GM18499 (cell line): ENCODE measurements around the gene L1TD1.
"Not testable (repeated sequence)": the region's sequence is repeated elsewhere in the genome, so short reads cannot be mapped to it uniquely, and the experiment has no call there.

ENCODE experiments used
- ATAC-seq: cut with Tn5 transposase; IDR thresholded peaks from one replicate; pipeline ENCODE4 v1.9.1; 2021; ENCODE audit warnings: moderate number of reproducible peaks; ENCODE audit not compliant: insufficient read depth, unreplicated experiment

Gene L1TD1

DNA sequence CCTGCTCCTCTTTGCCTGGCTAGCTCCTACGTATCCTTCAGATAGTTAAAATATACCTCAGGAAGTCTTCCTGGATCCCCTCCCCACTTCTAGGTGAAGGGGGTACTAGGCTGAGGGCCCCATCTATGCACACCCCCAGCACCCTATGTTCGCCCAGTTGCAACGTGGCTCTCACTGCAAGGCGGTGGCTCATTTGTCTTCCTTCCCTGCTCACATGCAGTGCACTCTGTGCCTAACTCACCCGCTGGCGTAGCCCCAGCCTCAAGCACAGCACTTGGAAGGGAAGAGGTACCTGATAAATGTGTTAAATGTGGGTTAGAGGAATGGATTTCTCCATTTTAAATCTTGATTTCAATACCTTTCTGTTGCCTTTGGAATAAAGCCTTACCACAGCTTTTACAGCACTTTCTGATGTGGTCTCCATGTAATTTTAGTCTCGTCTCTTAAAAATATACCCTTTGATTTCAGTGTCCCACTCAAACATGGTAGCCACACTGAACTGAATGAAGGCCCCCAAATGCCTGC lies 39.3 kb downstream of the L1TD1 start:
- ATAC-seq: no peak

DNA sequence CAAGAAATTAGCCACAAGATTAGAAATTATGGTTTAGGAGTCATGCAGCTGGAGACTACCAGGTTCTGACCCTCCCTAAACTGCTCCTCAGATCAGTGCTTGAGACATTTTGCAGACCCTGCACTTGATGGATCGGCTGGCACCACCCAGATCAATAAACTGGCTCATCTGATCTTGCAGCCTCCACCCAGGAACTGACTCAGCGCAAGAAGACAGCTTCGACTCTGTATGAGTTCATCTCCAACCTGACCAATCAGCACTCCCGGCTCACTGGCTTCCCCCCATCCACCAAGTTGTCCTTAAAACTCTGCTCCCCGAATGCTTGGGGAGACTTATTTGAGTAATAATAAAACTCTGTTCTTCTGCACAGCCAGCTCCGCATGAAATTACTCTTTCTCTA lies 40.0 kb downstream of the L1TD1 start:
- no peak for ATAC-seq

DNA sequence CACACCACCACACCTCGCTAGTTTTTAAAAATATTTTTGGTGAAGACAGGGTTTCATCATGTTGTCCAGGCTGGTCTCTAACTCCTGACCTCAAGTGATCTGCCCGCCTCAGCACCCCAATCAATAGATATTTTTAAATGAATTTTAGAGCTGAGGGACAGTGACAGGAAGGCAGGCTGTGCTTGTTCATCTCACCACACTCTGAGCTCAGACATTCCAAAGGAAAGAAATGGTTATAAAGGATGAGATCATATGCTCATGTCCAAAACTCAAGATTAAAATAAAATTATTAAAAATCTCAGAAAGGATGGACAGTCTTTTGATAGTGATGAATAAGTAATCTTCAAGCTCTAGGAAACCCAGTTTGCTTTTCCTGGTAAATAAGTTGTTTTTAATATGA lies 40.9 kb downstream of the L1TD1 start:
- ATAC-seq: no peak

DNA sequence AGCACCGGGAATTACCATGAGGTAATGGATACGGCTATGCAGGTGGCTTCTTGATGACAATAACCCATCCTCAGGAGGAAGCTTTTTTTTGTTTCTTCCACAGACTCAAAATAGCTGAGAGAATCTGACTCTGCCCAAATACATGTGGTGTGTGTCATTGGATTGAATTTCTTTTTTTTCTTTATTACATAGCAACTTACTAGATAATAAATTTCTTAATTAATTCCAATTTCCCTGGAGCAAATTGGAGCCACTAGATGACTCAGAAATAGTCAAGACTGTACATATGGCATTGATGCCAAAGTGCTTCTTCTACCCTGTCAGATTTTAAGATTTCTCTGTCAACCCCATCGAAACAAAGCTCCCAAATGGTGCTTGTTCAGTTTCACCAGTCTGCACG lies 42.7 kb downstream of the L1TD1 start:
- ATAC-seq: no peak

DNA sequence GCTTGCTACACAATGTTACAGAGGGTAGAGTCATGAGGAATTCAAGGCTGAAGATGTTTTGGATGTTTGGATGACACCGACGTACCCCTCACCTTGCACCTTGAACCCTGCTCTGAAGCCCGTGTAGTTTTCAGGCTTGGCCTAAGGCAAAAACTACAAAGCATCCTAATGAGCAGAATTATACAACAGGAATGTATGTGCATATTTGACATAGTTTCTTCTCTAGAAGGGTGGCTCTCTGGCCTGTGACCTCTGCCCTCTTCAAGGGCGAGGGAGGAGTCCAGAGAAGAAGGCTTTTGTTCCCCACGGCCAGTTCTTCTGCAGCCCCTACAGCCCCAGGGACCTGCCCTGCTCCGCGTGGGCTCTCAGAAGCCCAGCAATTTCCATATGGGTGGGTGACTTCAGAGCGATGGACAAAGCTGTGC lies 43.3 kb downstream of the L1TD1 start:
- no peak for ATAC-seq

DNA sequence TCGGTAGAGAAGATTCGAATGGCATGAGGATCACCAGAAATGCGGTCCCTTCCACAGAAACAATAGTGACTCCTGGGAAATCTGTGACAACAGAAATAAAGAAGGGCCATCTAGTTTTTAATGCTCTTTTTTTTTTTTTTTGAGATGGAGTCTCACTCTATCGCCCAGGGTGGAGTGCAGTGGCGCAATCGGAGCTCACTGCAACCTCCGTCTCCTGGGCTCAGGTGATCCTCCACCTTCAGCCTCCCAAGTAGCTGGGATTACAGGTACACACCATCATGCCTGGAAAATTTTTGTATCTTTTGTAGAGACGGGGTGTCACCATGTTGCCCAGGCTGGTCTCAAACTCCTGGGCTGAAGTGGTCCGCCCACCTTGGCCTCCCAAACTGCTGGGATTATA lies 43.9 kb downstream of the L1TD1 start:
- ATAC-seq: no peak

DNA sequence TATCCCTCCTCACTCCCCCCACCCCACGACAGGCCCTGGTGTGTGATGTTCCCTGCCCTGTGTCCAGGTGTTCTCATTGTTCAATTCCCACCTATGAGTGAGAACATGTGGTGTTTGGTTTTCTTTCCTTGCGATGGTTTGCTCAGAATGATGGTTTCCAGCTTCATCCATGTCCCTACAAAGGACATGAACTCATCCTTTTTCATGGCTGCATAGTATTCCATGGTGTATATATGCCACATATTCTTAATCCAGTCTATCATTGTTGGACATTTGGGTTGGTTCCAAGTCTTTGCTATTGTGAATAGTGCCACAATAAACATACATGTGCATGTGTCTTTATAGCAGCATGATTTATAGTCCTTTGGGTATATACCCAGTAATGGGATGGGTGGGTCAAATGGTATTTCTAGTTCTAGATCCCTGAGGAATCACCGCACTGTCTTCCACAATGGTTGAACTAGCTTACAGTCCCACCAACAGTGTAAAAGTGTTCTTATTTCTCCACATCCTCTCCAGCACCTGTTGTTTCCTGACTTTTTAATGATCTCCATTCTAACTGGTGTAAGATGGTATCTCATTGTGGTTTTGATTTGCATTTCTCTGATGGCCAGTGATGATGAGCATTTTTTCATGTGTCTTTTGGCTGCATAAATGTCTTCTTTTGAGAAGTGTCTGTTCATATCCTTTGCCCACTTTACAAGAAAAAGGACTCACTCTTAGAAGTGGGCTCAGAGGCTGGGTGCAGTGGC lies 45.2 kb downstream of the L1TD1 start:
- ATAC-seq: not testable (repeated sequence)

DNA sequence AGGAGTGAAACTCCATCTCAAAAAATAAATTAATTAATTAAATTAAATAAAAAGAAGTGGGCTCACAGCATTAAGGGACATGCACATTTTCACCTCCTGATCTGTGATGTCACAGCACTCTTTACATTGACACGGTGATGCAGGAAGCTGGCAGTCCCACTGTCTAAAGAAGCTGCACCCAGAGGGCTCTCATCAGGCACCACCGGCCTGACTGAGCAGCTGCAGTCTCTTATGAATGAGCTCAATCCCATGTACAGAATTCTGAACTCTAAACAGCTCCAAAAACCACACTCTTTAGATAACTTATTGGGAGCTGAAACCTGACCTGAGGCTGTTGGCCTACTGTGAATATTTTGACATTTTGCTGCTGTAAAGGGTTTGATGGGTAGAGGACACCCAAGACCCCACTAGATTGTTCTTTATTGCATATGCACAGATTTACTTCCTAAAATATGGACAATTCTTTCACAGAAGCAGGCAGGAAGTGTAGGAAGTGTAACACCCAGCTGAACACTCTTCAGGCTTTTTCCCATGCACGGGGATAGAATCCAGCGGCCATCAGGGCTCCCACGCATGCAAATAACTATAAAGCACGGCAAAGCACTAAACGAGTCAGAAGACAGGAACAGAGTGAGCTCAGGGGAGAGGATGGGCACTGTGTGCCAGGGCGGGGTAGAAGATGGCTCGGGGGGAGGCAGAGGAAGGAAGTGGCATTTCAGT lies 46.2 kb downstream of the L1TD1 start:
- no peak for ATAC-seq

DNA sequence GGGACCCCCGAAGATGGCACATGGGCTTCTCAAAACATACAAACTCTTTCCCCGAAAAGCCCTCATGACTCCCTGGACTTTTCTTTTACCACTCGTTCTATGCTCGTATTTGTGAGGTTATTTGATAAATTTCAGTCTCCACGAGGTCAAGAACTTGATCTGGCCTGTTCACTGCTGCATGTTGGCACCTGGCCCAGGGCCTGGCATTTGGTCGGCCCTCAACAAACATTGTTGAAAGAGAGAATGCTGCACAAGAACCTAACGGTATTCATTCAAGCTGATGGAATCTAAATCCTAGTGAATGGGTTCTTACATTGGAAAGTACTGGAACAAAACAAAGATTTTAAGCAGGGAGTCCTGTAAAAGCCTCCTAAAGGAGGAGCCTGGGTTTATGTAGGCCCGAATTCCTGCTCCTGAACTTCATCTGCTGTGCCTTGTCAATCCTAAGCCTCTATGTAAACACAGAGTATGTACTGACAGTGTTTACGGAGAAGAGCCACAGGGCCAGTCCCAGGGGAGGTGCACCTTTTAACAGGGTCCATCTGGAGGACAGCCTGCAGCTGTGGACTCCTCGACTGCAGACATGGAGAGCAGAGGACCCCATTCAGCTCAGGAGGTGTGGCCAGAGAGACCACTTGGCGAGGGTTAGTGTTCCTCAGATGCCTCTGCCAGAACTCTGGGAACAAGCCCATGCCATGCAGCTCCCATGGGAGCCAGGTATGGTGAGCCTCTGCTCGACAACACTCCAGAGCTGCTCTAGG lies 46.9 kb downstream of the L1TD1 start:
- ATAC-seq: no peak

DNA sequence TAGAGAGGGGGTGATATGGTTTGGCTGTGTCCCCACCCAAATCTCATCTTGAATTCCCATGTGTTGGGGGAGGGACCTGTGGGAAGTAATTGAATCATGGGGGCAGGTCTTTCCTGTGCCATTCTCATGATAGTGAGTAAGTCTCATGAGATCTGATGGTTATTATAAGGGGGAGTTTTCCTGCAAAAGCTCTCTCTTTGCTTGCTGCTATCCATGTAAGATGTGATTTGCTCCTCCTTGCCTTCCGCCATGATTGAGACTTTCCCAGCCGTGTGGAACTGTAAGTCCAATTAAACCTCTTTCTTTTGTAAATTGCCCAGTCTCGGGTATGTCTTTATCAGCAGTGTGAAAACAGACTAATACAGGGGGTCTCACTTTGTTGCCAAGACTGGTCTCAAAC lies 49.7 kb downstream of the L1TD1 start:
- not testable (repeated sequence) for ATAC-seq

DNA sequence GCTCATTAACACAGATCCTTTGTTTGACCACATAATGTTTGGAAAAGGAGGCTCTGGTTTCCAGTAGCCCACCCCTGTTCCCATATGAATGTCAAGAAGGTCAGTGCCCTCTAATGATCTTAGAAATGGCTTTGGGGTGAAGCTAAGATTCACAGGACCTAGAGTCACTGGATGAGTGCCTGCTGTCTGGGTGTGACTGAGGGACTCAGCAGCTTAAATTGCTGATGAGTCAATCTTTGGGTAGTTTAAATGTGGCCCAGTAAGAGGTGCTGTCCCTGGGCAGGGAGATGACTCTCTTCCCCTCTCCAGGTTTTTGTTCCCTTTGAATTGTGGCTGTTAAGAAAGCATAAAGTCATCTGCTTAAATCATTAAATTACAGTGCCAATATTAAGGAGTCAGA lies 50.6 kb downstream of the L1TD1 start:
- no peak for ATAC-seq

DNA sequence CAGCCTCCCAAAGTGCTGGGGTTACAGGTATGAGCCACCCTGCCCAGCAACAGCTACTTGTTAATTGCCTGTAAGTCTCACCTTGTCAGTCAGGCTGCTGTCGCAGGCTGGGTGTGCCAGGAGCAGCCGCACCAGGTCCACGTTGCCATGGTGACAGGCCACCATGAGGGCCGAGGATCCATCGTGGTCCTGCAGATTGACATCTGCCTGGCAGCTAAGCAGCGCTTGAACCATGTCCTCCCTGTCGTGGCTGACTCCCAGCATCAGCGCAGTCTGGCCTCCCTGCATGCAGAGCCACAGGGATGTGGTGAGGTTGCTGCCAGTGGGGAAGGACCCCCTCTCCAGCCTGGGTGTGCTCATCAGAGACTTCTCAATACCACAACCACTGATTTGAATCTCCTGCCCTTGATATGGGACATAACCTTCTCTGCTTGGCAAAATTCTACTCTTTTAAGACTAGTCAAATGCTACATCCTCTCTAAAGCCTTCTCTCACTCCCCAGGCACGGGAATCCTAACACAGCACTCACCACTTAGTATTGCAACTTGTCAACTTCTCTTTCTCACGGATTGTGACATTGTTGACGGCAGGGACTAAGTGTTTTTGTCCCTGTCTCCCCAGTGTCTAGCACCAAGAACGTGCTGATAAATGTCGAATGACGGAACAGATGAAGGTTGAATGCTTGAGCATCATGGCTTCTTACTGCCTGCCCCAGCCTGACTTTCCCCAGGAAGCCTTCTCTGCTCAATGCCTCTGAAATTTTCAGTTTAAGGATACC lies 52.9 kb downstream of the L1TD1 start:
- no peak for ATAC-seq

DNA sequence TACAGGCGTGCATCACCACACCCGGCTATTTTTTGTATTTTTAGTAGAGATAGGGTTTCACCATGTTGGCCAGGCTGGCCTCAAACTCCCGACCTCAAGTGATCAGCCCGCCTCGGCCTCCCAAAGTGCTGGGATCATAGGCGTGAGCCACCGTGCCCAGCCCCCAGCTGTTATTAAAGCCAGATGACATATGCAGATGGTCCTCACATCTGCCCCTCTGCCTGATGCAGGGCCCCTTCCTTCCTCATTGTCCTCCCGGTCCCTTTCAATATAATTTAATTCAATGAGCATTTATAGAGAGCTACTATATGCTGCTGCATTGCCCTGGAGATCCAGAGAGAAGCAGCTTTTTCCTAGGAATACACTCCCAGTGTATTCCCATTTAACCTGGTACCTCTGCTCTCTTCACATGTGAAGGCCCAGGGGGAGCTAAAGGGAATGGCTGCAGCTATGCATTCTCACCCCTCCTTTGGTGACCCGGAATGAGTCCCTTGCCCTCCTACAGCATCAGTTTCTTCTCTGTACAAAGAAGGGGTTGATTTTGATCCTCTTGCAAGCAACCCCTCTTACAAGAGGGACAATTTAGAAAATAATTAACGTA lies 55.6 kb downstream of the L1TD1 start:
- ATAC-seq: no peak

DNA sequence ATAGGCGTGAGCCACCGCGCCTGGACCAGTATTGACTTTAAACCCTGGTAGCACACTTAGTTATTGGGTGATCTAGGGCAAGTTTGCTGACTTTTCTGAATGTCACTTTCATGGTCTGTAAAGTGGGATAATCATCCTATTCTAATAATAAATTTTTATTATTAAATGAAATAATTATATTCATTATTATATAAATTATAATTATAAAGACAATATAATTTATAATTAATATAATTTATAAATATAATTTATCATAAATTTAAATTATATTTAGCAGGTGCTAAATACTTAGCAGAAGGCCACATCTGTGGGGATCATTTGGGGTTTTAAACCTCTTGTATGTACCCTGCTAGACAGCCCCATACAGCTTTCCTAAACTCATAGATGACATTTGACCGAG lies 64.9 kb downstream of the L1TD1 start:
- ATAC-seq: no peak

DNA sequence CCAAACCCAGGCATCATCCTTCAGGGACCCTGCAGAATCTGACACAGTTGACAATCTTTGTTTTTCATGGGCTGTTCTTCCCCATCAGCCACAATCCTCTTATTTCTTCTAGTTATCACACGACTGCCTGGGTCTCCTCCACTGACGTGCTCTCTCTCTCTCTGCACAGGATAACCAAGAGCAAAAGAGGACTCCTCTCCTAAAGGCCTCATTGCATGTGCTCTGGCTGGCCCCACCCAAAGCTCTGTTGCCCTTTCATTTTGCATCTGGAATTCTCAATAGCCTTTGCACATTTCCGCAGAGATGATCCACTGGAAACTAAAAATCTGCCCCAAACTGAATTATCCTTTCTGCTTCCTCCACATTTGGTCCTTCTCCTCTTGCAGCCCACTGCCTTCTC lies 66.0 kb downstream of the L1TD1 start:
- no peak for ATAC-seq
